HEK293 (cell line): ENCODE measurements around the gene FUT9.

Experiments
- ATF2 ChIP-seq: fragments of 450-650 bp; formaldehyde crosslinking; IDR thresholded peaks from 2 replicates; pipeline ENCODE4 v1.5.1; 2016; ENCODE audit warnings: missing biosample characterization, missing genetic modification characterization, low read depth
- ZBTB1 ChIP-seq: fragments of 450-650 bp; formaldehyde crosslinking; IDR thresholded peaks from 2 replicates; pipeline ENCODE4 v1.5.1; 2016; ENCODE audit warnings: missing biosample characterization, missing genetic modification characterization
- ZFP3 ChIP-seq: fragments of 450-650 bp; formaldehyde crosslinking; IDR thresholded peaks from 2 replicates; pipeline ENCODE4 v1.5.1; 2016; ENCODE audit warnings: low read depth, missing biosample characterization, missing genetic modification characterization
- ZNF19 ChIP-seq: fragments of 450-650 bp; formaldehyde crosslinking; IDR thresholded peaks from 2 replicates; pipeline ENCODE4; 2016; ENCODE audit warnings: missing biosample characterization, missing genetic modification characterization, low read depth
- ZNF391 ChIP-seq: fragments of 450-650 bp; formaldehyde crosslinking; IDR thresholded peaks from 2 replicates; pipeline ENCODE4 v1.5.1; 2016; ENCODE audit warnings: low read depth, missing biosample characterization, missing genetic modification characterization, borderline replicate concordance
- ZNF404 ChIP-seq: fragments of 450-650 bp; formaldehyde crosslinking; IDR thresholded peaks from 2 replicates; pipeline ENCODE4 v1.5.1; 2017; ENCODE audit warnings: missing biosample characterization, missing genetic modification characterization
- ZNF639 ChIP-seq: fragments of 450-650 bp; formaldehyde crosslinking; IDR thresholded peaks from 2 replicates; pipeline ENCODE4 v1.5.1; 2016; ENCODE audit warnings: missing biosample characterization, missing genetic modification characterization
- TF ChIP-seq, protein P1 (sequence below): fragments of 450-650 bp; formaldehyde crosslinking; IDR thresholded peaks from 2 replicates; pipeline ENCODE4 v1.5.1; 2016; ENCODE audit warnings: missing biosample characterization, missing genetic modification characterization

- TF ChIP-seq, protein P1, sequence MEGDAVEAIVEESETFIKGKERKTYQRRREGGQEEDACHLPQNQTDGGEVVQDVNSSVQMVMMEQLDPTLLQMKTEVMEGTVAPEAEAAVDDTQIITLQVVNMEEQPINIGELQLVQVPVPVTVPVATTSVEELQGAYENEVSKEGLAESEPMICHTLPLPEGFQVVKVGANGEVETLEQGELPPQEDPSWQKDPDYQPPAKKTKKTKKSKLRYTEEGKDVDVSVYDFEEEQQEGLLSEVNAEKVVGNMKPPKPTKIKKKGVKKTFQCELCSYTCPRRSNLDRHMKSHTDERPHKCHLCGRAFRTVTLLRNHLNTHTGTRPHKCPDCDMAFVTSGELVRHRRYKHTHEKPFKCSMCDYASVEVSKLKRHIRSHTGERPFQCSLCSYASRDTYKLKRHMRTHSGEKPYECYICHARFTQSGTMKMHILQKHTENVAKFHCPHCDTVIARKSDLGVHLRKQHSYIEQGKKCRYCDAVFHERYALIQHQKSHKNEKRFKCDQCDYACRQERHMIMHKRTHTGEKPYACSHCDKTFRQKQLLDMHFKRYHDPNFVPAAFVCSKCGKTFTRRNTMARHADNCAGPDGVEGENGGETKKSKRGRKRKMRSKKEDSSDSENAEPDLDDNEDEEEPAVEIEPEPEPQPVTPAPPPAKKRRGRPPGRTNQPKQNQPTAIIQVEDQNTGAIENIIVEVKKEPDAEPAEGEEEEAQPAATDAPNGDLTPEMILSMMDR (tag by site-specific recombination): no peak
- TF ChIP-seq ZNF404 (tag by site-specific recombination) (no peak), ZFP3 (tag by site-specific recombination) (no peak), ZBTB1 (tag by site-specific recombination) (no peak), ZNF639 (tag by site-specific recombination) (no peak), ATF2 (tag by site-specific recombination) (no peak), ZNF391 (tag by site-specific recombination) (no peak), ZNF19 (no peak)
Observed at GRCh38 chr6:96059586-96059985, 43.8 kb downstream of the FUT9 start.
